Measurements from ENCODE around the gene CYGB. TPM values are rescaled to one million over a fixed set of nuclear protein-coding genes. Genes with fewer than 3 reads are reported as not detected.

The CYGB gene
- total RNA-seq, 4 donors from 2014 or later: 12.6 to 23.2 (median 18.8) TPM

- Histone ChIP-seq H3K27me3 (no peaks in the 10 kb centered on the region), H3K4me3 (no peak overlapping the region), H3K27ac (peak overlapping the region in 3 of 4 donors; percentile 18 to 62 (median 31)), H3K9me3 (no peaks in the 10 kb centered on the region), H3K4me1 (peaks cover 0 to 8% (median 0%) of the 10 kb centered on the region in 3 donors), H3K36me3 (peaks cover 0 to 17% of the 10 kb centered on the region in 2 donors)
- peak; percentile 26 for ATAC-seq
- TF ChIP-seq EP300 (IDR thresholded peaks at IDR 0.05) (no peak), POLR2AphosphoS5 (IDR thresholded peaks at IDR 0.05) (no peak), POLR2A (IDR thresholded peaks at IDR 0.05) (no peak)
- TF ChIP-seq, protein P1, sequence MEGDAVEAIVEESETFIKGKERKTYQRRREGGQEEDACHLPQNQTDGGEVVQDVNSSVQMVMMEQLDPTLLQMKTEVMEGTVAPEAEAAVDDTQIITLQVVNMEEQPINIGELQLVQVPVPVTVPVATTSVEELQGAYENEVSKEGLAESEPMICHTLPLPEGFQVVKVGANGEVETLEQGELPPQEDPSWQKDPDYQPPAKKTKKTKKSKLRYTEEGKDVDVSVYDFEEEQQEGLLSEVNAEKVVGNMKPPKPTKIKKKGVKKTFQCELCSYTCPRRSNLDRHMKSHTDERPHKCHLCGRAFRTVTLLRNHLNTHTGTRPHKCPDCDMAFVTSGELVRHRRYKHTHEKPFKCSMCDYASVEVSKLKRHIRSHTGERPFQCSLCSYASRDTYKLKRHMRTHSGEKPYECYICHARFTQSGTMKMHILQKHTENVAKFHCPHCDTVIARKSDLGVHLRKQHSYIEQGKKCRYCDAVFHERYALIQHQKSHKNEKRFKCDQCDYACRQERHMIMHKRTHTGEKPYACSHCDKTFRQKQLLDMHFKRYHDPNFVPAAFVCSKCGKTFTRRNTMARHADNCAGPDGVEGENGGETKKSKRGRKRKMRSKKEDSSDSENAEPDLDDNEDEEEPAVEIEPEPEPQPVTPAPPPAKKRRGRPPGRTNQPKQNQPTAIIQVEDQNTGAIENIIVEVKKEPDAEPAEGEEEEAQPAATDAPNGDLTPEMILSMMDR (IDR thresholded peaks at IDR 0.05): no peak
- WGBS, 2 donors (ENCODE audit: low coverage in 1 of 2): 47% methylated on average over 9 of the region's 15 CpGs; no CpG with 5 or more reads in 1 of the 2 donors
These were observed 56.9 kb downstream of the CYGB start for GRCh38 chr17:76480632-76481031.

DNA sequence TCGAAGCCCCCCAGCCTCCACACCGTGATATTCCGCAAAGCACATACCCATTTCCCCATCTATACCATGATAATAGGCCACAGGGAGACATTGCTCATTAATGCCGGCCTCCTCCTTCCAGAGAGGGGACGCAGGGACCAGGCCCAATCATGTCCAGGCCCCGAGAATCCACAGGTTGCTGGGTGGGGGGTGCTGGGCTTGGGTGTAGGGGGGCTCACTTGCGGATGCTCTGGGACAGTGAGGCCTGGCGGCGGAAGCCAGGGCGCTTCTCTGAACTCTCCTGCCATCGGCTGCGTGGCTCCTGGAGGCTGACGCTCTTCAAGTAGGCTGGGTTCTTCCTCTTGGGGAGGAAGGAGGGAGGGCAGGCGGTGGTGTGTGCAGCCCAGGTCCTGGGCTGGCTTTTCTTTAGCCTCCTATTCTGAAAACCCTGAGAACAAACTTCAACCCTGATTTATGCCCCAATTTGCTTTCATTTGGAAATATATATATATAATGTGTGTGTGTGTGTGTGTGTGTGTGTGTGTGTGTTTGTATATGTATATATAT is 57.9 kb downstream of the CYGB start:
- 75 to 87% methylated on average over 5 to 6 of the region's 14 CpGs for WGBS, 2 donors (ENCODE audit: low coverage in 1 of 2)
- ATAC-seq: no peak
- no peaks in the 10 kb centered on the region for H3K9me3 ChIP-seq

DNA sequence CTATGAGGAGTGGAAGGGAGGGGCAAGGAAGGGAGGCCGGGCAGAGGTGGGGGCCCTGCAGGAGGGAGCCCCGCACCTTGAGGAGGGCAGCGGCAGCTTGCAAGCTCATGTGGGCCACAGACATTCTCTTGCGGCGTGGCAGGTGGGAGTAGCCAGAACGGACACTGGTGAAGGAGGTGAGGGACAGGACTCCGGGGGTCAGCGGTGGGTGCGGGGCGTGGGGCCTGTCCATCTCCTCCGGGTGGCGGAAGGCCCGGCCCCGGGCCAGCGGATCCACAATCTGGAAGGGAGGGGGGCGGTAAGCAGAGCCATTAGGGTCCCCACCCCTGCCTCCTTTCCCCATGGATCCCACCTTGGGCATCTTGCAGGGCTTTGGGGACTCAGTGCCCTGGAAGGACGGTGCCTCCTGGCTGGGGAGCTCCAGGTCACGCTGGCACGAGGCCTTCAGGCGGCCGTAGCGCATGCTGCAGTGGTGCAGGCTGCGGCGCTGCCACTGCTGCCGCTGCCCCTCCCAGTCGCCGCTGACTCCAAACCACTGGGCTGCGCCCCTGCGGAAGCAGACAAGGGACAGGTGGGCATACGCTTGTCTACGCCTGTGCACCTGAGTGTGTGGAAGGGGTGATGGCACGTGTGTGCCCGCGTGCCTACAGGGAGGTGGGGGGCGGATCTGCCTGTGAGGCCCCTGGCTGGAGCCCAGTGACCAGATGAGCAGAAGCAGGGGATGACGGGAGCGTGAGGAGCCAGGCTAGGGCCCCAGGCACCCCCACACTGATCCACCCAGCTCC is 58.6 kb downstream of the CYGB start:
- ATAC-seq: no peak
- no peaks in the 10 kb centered on the region for H3K4me1 ChIP-seq
- 87 to 94% methylated on average over 10 of the region's 37 CpGs for WGBS, 2 donors (ENCODE audit: low coverage in 1 of 2)
- no peaks in the 10 kb centered on the region for H3K9me3 ChIP-seq
- H3K36me3 ChIP-seq: peaks cover 0 to 27% of the 10 kb centered on the region in 2 donors
- H3K4me3 ChIP-seq: no peak overlapping the region
- H3K27me3 ChIP-seq: no peaks in the 10 kb centered on the region
- no peak overlapping the region for H3K27ac ChIP-seq
- no peak for TF ChIP-seq POLR2AphosphoS5 (IDR thresholded peaks at IDR 0.05)
- no peak for TF ChIP-seq EP300 (IDR thresholded peaks at IDR 0.05)
- TF ChIP-seq POLR2A (IDR thresholded peaks at IDR 0.05): no peak
- TF ChIP-seq, protein P1 (IDR thresholded peaks at IDR 0.05): no peak

More for the DNA sequence above, 57.9 kb downstream of the CYGB start:
- H3K4me3 ChIP-seq: no peak overlapping the region
- peaks cover 0 to 20% of the 10 kb centered on the region in 2 donors for H3K36me3 ChIP-seq
- no peaks in the 10 kb centered on the region for H3K27me3 ChIP-seq
- H3K27ac ChIP-seq: no peak overlapping the region
- no peaks in the 10 kb centered on the region for H3K4me1 ChIP-seq
- TF ChIP-seq, protein P1 (IDR thresholded peaks at IDR 0.05): no peak
- TF ChIP-seq EP300 (IDR thresholded peaks at IDR 0.05) (no peak), POLR2AphosphoS5 (IDR thresholded peaks at IDR 0.05) (no peak), POLR2A (IDR thresholded peaks at IDR 0.05) (no peak)

- Histone ChIP-seq H3K36me3 (peaks cover 0 to 35% of the 10 kb centered on the region in 2 donors), H3K27me3 (no peaks in the 10 kb centered on the region), H3K9me3 (no peaks in the 10 kb centered on the region), H3K27ac (no peak overlapping the region), H3K4me3 (no peak overlapping the region), H3K4me1 (no peaks in the 10 kb centered on the region)
- ATAC-seq: no peak
- TF ChIP-seq, protein P1 (IDR thresholded peaks at IDR 0.05): no peak
- no peak for TF ChIP-seq POLR2AphosphoS5 (IDR thresholded peaks at IDR 0.05)
- no peak for TF ChIP-seq EP300 (IDR thresholded peaks at IDR 0.05)
- no peak for TF ChIP-seq POLR2A (IDR thresholded peaks at IDR 0.05)
- WGBS, 2 donors (ENCODE audit: low coverage in 1 of 2): 93% methylated on average over 6 of the region's 10 CpGs; no CpG with 5 or more reads in 1 of the 2 donors
These were observed 59.4 kb downstream of the CYGB start for GRCh38 chr17:76478097-76478496.

Data from gastroesophageal sphincter (tissue), 4 donors.